Renal pelvis (tissue), 4 donors: ENCODE data around the gene AARS1. TPM values are rescaled to one million over a fixed set of nuclear protein-coding genes. Genes with fewer than 3 reads are reported as not detected.
"Not testable (repeated sequence)": the region's sequence is repeated elsewhere in the genome, so short reads cannot be mapped to it uniquely, and the experiment has no call there.

Source experiments
- DNase-seq: peaks from one replicate; pipeline ENCODE4 v3.0.0-alpha.2; 2013
- polyA plus RNA-seq, 3 donors: library from polyadenylated mRNA; unstranded; fragments of 120-200 nt; gene quantifications; one replicate each; pipeline ENCODE4 v1.2.1, GENCODE V29; 2013; ENCODE audit not compliant: insufficient read length in 3 of 3

AARS1 gene
- polyA plus RNA-seq, 3 donors: 82.5 to 95.4 (median 83.2) TPM

- not testable (repeated sequence) for DNase-seq
Observed at GRCh38 chr16:70238773-70239172, 50.5 kb downstream of the AARS1 start.

- not testable (repeated sequence) for DNase-seq
Observed at GRCh38 chr16:70231831-70232230, 57.5 kb downstream of the AARS1 start.

DNA sequence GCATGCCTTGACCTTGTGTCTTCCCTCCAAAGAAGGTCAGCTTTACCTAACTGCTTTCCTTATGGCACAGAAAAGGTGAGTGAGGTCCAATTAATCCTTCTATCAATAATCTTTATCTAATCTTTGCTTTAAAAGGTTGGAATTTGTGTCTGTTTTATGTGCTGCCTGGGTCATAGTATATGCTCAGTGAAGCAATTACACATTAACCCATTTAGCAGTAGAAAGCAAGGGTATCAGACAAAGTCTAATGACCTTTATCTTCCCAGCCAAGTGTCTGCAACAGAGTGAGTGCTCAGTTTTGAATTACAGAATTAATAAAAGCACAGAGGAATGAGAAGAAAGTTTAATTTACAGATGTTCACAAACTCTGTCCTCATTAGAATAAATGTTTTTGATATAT is 63.3 kb downstream of the AARS1 start:
- not testable (repeated sequence) for DNase-seq

- not testable (repeated sequence) for DNase-seq
Observed at GRCh38 chr16:70225430-70225829, 63.9 kb downstream of the AARS1 start.

- not testable (repeated sequence) for DNase-seq
Observed at GRCh38 chr16:70224645-70225044, 64.7 kb downstream of the AARS1 start.

DNA sequence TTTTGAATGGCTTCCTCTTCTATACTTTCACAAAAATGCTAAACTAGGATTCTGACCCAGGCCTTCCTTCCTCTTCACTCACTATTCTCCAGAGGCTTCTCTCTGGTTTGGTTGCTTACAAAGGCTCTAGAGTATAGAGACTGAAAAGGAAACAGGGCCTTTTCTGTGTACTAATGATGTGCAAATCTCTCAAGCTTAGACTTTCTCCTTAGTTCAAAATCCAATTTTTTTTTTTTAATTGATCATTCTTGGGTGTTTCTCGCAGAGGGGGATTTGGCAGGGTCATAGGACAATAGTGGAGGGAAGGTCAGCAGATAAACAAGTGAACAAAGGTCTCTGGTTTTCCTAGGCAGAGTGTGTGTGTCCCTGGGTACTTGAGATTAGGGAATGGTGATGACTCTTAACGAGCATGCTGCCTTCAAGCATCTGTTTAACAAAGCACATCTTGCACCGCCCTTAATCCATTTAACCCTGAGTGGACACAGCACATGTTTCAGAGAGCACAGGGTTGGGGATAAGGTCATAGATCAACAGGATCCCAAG is 65.3 kb downstream of the AARS1 start:
- not testable (repeated sequence) for DNase-seq

DNA sequence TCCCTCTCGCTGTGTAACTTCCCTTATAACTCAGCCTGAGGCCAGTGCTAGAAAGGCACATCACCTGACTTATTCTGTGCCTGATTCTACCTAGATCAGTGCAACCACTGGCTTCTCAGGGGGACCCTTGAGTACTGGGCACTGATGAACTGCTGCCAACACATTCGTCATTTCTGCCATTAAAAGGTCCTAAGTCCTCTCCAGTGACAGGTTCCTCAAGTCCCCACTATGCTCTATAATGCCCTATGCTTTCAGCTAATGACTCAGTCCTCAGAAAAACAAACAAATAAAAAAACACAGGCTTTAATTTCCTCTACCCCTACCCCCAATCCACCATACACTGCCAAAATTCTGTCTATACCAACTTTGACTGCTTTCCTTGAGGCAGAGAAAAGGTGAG is 66.1 kb downstream of the AARS1 start:
- DNase-seq: not testable (repeated sequence)

DNA sequence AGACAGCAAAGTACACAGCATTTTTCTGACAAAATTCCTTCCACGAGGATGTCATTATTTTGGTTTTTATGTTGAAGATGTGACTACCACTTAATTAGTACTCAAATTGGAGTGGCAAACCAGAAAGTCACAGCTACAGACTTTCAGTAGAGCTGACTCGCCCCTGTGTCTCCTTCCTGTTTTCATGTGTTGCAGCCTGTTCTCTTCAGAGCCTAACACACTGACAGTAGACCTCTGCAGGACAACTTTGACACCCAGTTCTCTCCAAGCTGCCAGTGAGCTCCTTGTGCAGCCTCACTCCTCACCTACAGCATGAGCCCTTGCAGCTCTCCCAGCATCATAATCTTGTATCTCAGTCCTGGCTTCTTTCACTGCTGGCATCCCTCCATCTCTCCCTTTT is 66.7 kb downstream of the AARS1 start:
- not testable (repeated sequence) for DNase-seq

DNA sequence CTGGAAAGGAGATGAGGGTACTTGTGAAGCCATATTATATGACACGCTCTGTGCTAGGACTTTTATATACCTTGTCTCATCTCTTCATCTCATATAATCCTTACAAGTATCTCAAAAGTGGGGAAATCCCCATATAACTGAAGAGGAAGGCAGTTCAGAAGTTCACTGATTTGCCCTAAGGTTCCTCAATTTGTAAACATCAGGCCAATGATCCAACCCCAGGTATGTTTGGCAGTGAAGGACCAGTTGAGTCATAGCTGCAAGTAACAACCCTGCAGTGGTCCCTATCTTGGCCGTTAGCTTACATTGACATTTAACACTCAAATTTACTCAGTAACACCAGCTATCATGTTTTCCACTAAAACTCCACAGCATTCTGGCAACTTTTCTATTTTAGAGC is 70.7 kb downstream of the AARS1 start:
- not testable (repeated sequence) for DNase-seq

DNA sequence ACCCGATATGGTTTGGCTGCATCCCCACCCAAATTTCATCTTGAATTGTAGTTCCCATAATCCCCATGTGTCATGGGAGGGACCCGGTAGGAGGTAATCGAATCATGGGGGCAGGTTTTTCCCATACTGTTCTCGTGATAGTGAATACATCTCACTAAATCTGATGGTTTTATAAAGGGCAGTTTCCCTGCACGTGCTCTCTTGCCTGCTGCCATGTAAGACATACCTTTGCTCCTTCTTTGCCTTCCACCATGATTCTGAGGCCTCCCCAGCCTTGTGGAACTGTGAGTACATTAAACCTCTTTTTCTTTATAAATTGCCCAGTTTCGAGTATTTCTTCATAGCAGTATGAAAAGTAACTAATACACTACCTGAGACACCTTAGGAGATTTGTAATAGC is 82.9 kb downstream of the AARS1 start:
- not testable (repeated sequence) for DNase-seq

- DNase-seq: not testable (repeated sequence)
Observed at GRCh38 chr16:70204668-70205405, 84.5 kb downstream of the AARS1 start.

DNA sequence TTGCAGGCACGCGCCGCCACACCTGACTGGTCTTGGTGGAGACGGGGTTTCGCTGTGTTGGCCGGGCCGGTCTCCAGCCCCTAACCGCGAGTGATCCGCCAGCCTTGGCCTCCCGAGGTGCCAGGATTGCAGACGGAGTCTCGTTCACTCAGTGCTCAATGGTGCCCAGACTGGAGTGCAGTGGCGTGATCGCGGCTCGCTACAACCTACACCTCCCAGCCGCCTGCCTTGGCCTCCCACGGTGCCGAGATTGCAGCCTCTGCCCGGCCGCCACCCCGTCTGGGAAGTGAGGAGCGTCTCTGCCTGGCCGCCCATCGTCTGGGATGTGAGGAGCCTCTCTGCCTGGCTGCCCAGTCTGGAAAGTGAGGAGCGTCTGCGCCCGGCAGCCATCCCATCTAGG is 85.3 kb downstream of the AARS1 start:
- not testable (repeated sequence) for DNase-seq

- not testable (repeated sequence) for DNase-seq
Observed at GRCh38 chr16:70203508-70203907, 85.8 kb downstream of the AARS1 start.

Other genes starting within 250 kb of the AARS1 start
- 10 to 100 TPM; 32.8 to 63.3 (median 47.5) TPM for gene PDPR, start 175.2 kb downstream of the AARS1 start, polyA plus RNA-seq
- 10 to 100 TPM; 65.8 to 87.1 (median 71.1) TPM for gene CLEC18C, start 115.7 kb downstream of the AARS1 start, polyA plus RNA-seq
- gene EXOSC6, start 37.6 kb downstream of the AARS1 start, polyA plus RNA-seq: 10 to 100 TPM; 13.6 to 18.5 (median 17.6) TPM
- 10 to 100 TPM; 31.4 to 38.1 (median 34.8) TPM for gene DDX19B, start 9.7 kb upstream of the AARS1 start, polyA plus RNA-seq
- gene DDX19A, start 57.4 kb upstream of the AARS1 start, polyA plus RNA-seq: 10 to 100 TPM; 42.7 to 52.6 (median 50.8) TPM
- gene ST3GAL2, start 149.6 kb upstream of the AARS1 start, polyA plus RNA-seq: 10 to 100 TPM; 28.2 to 29.7 (median 28.5) TPM
- gene FCSK, start 165.1 kb upstream of the AARS1 start, polyA plus RNA-seq: 10 to 100 TPM; 14.6 to 22.7 (median 21.4) TPM
- gene COG4, start 234.0 kb upstream of the AARS1 start, polyA plus RNA-seq: 10 to 100 TPM; 66.2 to 78.8 (median 75.4) TPM
- gene SF3B3, start 234.3 kb upstream of the AARS1 start, polyA plus RNA-seq: 100 to 1,000 TPM; 372 to 405 (median 381) TPM